ENCODE results near the gene CMPK1.
"Not testable (repeated sequence)": the region's sequence is repeated elsewhere in the genome, so short reads cannot be mapped to it uniquely, and the experiment has no call there.

DNA sequence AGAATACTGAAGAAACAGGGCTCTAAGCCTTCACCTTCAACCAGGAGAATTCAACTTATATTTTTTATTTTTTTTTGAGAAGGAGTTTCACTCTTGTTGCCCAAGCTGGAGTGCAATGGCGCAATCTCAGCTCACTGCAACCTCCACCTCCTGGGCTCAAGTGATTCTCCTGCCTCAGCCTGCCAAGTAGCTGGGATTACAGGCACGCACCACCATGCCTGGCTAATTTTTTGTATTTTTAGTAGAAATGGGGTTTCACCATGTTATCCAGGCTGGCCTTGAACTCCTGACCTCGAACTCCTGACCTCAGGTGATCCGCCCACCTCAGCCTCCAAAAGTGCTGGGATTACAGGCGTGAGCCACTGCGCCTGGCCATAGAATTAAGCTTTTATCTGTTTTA, 38.7 kb upstream of the CMPK1 start:
- TF ChIP-seq, protein P1, sequence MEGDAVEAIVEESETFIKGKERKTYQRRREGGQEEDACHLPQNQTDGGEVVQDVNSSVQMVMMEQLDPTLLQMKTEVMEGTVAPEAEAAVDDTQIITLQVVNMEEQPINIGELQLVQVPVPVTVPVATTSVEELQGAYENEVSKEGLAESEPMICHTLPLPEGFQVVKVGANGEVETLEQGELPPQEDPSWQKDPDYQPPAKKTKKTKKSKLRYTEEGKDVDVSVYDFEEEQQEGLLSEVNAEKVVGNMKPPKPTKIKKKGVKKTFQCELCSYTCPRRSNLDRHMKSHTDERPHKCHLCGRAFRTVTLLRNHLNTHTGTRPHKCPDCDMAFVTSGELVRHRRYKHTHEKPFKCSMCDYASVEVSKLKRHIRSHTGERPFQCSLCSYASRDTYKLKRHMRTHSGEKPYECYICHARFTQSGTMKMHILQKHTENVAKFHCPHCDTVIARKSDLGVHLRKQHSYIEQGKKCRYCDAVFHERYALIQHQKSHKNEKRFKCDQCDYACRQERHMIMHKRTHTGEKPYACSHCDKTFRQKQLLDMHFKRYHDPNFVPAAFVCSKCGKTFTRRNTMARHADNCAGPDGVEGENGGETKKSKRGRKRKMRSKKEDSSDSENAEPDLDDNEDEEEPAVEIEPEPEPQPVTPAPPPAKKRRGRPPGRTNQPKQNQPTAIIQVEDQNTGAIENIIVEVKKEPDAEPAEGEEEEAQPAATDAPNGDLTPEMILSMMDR (IDR thresholded peaks at IDR 0.05): not testable (repeated sequence)
- not testable (repeated sequence) for TF ChIP-seq POLR2A, POLR2AphosphoS5, EP300 (IDR thresholded peaks at IDR 0.05)

All from gastroesophageal sphincter (tissue), 3 donors.